NK-92 treated with Interleukin-12 subunit alpha and Interleukin-12 subunit beta, amount 100 ng/mL, for 24 hours (cell line): ENCODE results near the gene SWSAP1.
"Not testable (repeated sequence)": the region's sequence is repeated elsewhere in the genome, so short reads cannot be mapped to it uniquely, and the experiment has no call there.

Experiments used
- DNase-seq: peaks from one replicate; lab custom pipeline; 2025; lab: John Stamatoyannopoulos, UW

The SWSAP1 gene

GRCh38 chr19:11378319-11379189 lies 4.1 kb downstream of the SWSAP1 start:
- DNase-seq, result no peak

DNA sequence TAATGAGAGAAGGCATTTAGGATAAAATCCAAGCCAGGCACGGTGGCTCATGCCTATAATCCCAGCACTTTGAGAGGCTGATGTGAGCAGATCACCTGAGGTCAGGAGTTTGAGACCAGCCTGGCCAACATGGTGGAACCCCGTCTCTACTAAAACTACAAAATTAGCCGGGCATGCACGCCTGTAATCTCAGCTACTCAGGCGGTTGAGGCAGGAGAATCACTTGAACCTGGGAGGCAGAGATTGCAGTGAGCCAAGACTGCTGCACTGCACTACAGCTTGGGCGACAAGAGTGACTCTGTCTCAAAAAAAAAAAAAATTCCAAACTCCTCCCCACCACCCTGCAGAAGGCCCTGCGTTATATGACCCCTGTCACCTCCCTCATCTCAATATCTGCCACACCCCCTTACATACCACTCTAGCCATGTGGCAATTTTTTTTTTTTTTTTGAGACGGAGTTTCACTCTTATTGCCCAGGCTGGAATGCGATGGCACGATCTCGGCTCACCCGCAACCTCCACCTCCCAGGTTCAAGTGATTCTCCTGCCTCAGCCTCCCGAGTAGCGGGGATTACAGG lies 4.9 kb downstream of the SWSAP1 start:
- not testable (repeated sequence) for DNase-seq

DNA sequence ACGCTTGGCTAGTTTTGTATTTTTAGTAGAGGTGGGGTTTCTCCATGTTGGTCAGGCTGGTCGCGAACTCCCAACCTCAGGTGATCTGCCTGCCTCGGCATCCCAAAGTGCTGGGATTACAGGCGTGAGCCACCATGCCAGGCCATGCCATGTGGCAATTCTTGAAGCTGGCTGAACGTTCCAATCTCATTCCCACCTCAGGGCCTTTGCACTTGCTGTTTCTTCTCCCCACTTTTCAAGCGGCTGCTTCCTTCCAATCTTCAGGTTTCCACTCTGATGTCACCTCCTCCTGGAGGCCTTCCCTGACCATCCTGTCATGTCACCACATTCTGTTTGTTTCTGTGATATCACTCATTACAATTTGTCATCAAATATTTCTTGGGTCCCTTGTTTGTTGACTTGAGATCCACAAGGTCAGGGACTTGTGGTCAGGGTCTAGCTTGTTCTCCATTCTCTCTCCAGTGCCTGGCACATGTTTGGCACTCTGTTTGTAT lies 5.4 kb downstream of the SWSAP1 start:
- DNase-seq, result no peak

- DNase-seq, result peak; percentile 98
These were observed 6.4 kb downstream of the SWSAP1 start for GRCh38 chr19:11380653-11381537.

DNA sequence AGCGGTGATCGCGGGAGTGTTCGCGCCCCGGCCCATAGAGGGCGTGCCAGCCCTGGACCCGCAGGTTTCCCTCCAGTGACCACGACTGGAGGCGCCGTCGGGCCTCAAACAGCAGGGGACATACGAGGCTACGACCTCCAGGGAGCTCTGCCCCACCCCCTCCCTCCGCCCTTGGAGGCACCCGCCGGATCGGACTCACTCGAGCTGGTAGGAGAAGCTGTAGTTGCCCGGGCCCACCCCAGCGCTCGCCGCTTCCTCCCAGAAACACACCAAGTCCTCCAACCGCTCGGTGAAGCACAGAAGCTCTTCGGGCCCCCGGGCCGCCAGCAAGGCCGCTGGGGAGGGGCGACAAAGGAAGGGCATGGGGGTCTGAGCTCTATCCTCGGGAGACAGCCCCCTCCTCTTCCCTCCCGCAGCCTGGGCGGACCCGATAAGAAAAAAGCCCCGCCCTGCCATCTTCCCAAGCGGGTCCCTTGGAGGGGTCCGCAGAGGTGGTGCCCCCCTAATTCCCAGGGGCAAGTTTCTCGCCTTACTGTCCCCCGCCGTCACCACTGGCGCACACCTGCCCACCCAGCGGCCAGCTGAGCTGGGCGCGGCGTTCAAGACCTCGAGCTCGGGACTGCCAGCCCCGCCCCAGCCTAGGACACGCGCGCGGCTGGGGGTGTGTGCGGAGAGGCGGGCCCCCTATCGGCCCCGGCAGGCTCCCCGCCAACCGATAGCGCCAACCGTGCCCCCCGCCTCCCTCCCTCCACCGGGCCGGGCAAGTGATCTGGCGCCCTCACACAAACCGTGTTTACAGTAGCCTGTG lies 8.6 kb downstream of the SWSAP1 start:
- no peak for DNase-seq

DNA sequence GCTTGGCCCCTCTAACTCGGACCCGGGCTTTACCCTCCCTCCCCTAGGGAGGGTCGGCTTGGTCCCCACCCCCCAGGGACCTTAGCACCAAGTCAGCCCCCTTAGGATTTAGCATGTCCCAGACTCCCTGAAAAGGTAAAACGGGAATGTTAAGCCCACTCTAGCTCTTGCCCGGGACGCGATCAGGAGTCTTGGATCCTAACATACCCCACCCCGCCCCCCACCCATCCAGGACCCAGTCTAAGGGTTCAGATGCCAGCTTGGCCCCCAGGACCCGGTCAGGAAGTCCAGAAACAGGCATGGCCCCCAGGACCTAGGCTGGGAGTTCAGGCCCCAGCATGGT lies 9.2 kb downstream of the SWSAP1 start:
- no peak for DNase-seq

- no peak for DNase-seq
These were observed 10.3 kb downstream of the SWSAP1 start for GRCh38 chr19:11384778-11385129.

GRCh38 chr19:11387162-11388034 lies 12.9 kb downstream of the SWSAP1 start:
- DNase-seq, result no peak

GRCh38 chr19:11390359-11390758 lies 15.9 kb downstream of the SWSAP1 start:
- DNase-seq, result no peak

GRCh38 chr19:11390933-11391680 lies 16.6 kb downstream of the SWSAP1 start:
- no peak for DNase-seq

DNA sequence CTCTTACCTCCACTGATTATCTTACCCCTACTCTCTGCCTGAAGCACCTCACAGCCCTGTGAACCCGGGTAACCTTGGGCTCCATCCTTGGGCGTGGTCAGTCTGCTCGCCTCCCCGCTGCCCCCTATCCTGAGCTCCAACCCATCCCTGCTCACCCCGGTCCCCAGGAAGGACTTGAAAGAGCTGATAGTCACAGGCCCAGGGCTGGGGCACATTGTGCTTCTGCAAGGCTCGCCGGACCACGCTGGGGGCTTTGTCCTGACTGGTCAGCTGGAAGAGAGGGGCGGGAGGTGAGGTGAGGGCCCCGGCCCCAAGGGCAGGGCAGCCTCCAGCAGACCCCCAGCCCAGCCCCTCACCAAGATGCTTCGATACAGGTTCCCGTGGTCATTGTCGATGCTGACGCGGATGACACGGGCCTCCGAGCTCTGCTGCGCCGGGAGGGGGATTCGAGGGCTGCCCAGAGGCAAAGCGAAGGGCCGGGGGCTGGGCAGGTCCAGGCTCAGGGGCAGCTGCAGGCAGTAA lies 22.7 kb downstream of the SWSAP1 start:
- no peak for DNase-seq

GRCh38 chr19:11399667-11400066 lies 25.2 kb downstream of the SWSAP1 start:
- DNase-seq, result no peak

- DNase-seq, result no peak
These were observed 26.3 kb downstream of the SWSAP1 start for GRCh38 chr19:11400798-11401197.

GRCh38 chr19:11401808-11402543 lies 27.5 kb downstream of the SWSAP1 start:
- no peak for DNase-seq

GRCh38 chr19:11404588-11405222 lies 30.2 kb downstream of the SWSAP1 start:
- DNase-seq, result no peak

DNA sequence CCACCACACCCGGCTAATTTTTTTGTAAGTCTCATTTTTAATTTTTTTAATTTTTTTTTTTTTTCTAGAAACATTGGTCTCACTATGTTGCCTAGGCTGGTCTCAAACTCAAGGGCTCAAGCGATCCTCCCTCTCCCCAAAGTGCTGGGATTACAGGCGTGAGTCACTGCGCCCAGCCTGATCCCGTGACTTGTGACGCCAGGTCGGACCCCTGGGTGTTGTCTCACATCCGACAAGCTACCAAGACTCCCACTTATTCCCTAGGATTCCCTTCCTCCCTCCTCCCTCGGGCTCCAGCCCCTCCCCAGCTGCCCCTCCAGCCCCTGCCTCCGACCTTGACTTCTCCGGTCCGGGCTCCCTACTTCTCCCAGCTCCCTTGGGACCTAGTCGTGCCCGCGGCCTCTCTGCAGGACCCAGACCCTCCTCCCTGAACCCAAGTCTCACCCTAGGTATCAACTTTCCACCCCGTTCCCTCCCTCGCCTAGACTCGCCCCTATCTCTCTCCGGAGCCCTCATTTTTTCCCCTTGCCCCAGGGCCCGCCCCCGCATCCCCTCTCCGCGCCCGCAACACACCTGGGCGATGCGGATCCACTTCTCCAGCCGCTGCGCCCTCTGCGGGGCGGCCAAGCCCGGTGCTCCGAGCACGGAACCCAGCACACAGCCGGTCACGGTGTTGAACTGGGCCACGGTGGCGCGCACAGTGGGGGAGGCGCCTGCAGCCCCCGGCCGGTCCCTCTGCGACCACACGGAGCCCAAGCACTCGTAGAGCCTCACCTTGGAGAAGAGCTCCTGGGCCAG lies 31.6 kb downstream of the SWSAP1 start:
- no peak for DNase-seq

DNA sequence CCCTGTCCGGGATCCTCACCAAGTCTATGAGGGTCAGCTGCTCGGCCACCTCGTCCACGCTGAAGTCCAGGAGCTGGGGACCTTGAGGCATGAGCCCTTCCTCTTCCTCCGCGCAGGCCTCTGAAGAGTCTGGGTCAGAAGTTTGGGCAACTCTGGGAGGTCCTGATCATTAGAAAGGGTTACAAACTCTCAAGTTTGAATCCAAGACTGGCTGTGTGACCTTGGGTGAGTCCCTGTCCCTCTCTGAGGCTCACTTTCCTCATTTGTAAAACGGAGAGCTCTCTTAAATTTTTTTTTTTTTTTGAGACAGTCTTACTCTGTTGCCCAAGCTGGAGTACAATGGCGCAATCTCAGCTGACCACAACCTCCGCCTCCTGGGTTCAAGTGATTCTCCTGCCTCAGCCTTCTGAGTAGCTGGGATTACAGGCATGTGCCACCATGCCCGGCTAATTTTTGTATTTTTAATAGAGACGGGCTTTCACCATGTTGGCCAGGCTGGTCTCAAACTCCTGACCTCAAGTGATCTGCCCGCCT lies 32.3 kb downstream of the SWSAP1 start:
- not testable (repeated sequence) for DNase-seq
